IPS-NIHi7 (cell line): ENCODE measurements around the gene SKOR1.

Experiments
- DNase-seq: peaks from one replicate; pipeline ENCODE4 v3.0.0; 2012; ENCODE audit warnings: mixed read lengths; ENCODE audit errors: extremely low spot score

The SKOR1 gene

GRCh38 chr15:67818464-67818863 is 6.8 kb upstream of the SKOR1 start:
- no peak for DNase-seq

GRCh38 chr15:67819636-67820035 is 5.7 kb upstream of the SKOR1 start:
- no peak for DNase-seq

- no peak for DNase-seq
Observed at GRCh38 chr15:67820122-67820991, 5.0 kb upstream of the SKOR1 start.

GRCh38 chr15:67820992-67821783 is 4.1 kb upstream of the SKOR1 start:
- peak; percentile 82 for DNase-seq

GRCh38 chr15:67821784-67822440 is 3.4 kb upstream of the SKOR1 start:
- DNase-seq: no peak

GRCh38 chr15:67822537-67823313 is 2.6 kb upstream of the SKOR1 start:
- no peak for DNase-seq

- no peak for DNase-seq
Observed at GRCh38 chr15:67823314-67824196, 1.8 kb upstream of the SKOR1 start.

- no peak for DNase-seq
Observed at GRCh38 chr15:67824197-67824968, 926 bp upstream of the SKOR1 start.

GRCh38 chr15:67825881-67826716 is 790 bp downstream of the SKOR1 start:
- DNase-seq: no peak

- DNase-seq: no peak
Observed at GRCh38 chr15:67826717-67827561, 1.6 kb downstream of the SKOR1 start.

- no peak for DNase-seq
Observed at GRCh38 chr15:67827562-67828277, 2.4 kb downstream of the SKOR1 start.

GRCh38 chr15:67828278-67828968 is 3.1 kb downstream of the SKOR1 start:
- no peak for DNase-seq

- no peak for DNase-seq
Observed at GRCh38 chr15:67828969-67829646, 3.8 kb downstream of the SKOR1 start.

- no peak for DNase-seq
Observed at GRCh38 chr15:67829647-67830504, 4.6 kb downstream of the SKOR1 start.

- no peak for DNase-seq
Observed at GRCh38 chr15:67831363-67831762, 6.1 kb downstream of the SKOR1 start.
